Mucosa of descending colon (tissue), 3 donors: ENCODE results near the gene GFM1. TPM values are rescaled to one million over a fixed set of nuclear protein-coding genes. Genes with fewer than 3 reads are reported as not detected.
"Not testable (repeated sequence)": the region's sequence is repeated elsewhere in the genome, so short reads cannot be mapped to it uniquely, and the experiment has no call there.

Source experiments
- ATAC-seq: fragments of 200-7000 bp; cut with Tn5 transposase; one replicate; pipeline ENCODE4 v1.9.1; 2020; ENCODE audit warnings: mild to moderate bottlenecking, moderate library complexity
- DNase-seq, 3 donors: peaks; one replicate each; pipeline ENCODE4 v3.0.0-alpha.2; 2020
- H3K36me3 ChIP-seq: fragments of 200-600 bp; one replicate; pipeline ENCODE4 v1.8.0; 2021; ENCODE audit warnings: low read depth, mild to moderate bottlenecking
- H3K4me1 ChIP-seq: fragments of 200-600 bp; one replicate; pipeline ENCODE4 v1.8.0; 2021; ENCODE audit warnings: low read depth, mild to moderate bottlenecking
- H3K4me3 ChIP-seq: fragments of 200-600 bp; one replicate; pipeline ENCODE4 v1.8.0; 2021; ENCODE audit warnings: mild to moderate bottlenecking
- H3K9me3 ChIP-seq: fragments of 200-600 bp; one replicate; pipeline ENCODE4 v1.8.0; 2021; ENCODE audit warnings: mild to moderate bottlenecking
- CTCF ChIP-seq: fragments of 200-600 bp; IDR thresholded peaks from one replicate; pipeline ENCODE4 v1.8.0; 2022; ENCODE audit warnings: antibody characterized with exemption, mild to moderate bottlenecking
- intact Hi-C, 2 donors: fragments of 100-400 bp; cut with DNase I in 1 of 2; cut with micrococcal nuclease in 1 of 2; formaldehyde crosslinking; loops; one replicate each; pipeline versions ENCODE4 v1.11.0 to v1.11.1; 2022; cut with DNase I, micrococcal nuclease
- total RNA-seq, 3 donors: library from RNA; stranded (reverse); fragmentation: NEBNext Ultra II Directional in 2 of 3; extraction: Animal tissue kit (Norgen Biotek cat#: 25700) in 2 of 3; gene quantifications; one replicate each; pipeline versions ENCODE4 v1.2.1 to v1.2.4, GENCODE V29; 2021 to 2023
- donor health status: DM: no; HTN: no; CAD: no; lungs with moderate emphysema.
- donor health status: DM: no; HTN: no; CAD: no.
- donor health status: DM: no; HTN: yes; CAD: no.

The GFM1 gene
- total RNA-seq, 3 donors from 2014 or later: 42.8 to 52.0 (median 47.2) TPM

DNA sequence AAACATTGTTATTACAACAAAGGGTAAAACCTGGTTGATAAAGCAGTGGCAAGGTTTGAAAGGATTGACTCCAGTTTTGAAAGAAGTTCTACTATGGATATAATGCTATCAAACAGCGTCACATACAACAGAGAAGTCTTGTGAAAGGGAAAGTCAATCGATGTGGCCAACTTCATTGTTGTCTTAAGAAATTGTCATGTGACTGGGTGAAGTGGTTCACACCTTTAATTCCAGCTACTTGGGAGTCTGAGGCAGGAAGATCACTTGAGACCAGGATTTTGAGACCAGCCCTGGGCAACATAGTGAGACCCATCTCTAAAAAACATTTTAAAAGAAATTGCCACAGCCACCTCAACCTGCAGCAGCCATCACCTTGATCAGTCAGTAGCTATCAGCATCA, 34.4 kb downstream of the GFM1 start:
- H3K36me3 ChIP-seq: no peaks in the 10 kb centered on the region
- no peak for ATAC-seq
- TF ChIP-seq CTCF: no peak
- H3K4me3 ChIP-seq: no peak overlapping the region
- H3K9me3 ChIP-seq: no peaks in the 10 kb centered on the region
- DNase-seq: no peak
- intact Hi-C loops: no loop called here
- no peaks in the 10 kb centered on the region for H3K4me1 ChIP-seq

GRCh38 chr3:158679547-158680000, 35.2 kb downstream of the GFM1 start:
- no peak for TF ChIP-seq CTCF
- H3K9me3 ChIP-seq: no peaks in the 10 kb centered on the region
- no peaks in the 10 kb centered on the region for H3K4me1 ChIP-seq
- no peak overlapping the region for H3K4me3 ChIP-seq
- H3K36me3 ChIP-seq: no peaks in the 10 kb centered on the region
- DNase-seq (no peak), ATAC-seq (no peak)
- intact Hi-C loops: no loop called here

DNA sequence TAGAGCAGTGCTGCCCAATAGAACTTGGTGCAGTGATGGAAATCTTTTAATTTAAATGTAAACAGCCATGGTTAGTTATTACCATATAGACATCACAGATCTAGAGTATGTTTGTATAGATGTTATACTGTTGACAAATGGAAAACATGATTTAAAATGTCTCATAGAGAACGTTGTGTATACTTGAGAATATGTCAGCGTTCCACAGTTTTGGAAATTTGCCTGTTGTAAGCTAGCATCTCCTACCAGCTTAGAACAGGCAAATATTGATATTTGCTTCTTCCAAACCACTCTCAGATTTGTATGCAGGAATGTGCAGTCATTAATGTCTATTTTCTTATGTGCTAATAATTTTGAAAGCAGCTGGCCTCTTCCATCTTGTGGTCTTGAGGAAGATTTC, 36.5 kb downstream of the GFM1 start:
- intact Hi-C loops: no loop called here
- TF ChIP-seq CTCF: no peak
- H3K4me1 ChIP-seq: no peaks in the 10 kb centered on the region
- H3K9me3 ChIP-seq: no peaks in the 10 kb centered on the region
- no peak for ATAC-seq
- H3K36me3 ChIP-seq: no peaks in the 10 kb centered on the region
- H3K4me3 ChIP-seq: no peak overlapping the region
- no peak for DNase-seq

DNA sequence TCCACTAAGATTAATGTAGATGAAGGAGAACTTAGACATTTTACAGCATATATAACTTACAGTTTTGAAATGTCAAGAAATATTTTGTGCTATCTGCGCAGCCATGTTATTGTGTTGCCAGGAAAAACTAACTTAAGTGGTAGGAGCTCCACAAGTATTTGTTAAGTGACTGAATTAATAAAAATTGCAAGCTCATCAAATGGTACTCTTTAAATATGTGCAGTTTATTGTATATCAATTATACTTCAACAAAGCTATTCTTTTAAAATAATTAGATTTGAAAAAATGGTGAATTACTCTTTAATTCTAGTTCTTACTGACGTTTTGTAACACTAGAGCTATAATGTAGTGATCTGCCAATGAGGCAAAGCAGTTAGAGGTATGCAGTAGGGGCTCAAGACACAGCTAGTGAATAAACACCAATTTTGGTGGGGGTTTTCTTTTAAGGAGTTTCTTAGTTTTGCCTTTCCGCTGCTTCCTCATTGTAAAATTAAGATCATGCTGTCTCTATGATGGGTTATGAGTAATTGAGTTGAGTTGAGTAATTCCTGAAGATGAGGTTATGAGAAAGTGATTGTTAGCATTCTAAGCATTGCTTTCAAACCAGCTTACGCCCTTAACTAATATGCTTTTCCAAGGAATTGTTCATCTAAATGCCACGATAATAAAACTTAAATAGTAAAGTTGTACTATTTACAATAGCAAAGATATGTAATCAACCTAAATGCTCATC, 39.1 kb downstream of the GFM1 start:
- no peak for ATAC-seq
- intact Hi-C loops: no loop called here
- DNase-seq: no peak
- no peak for TF ChIP-seq CTCF
- Histone ChIP-seq H3K4me1 (no peaks in the 10 kb centered on the region), H3K36me3 (no peaks in the 10 kb centered on the region), H3K4me3 (no peak overlapping the region), H3K9me3 (no peaks in the 10 kb centered on the region)

- no peaks in the 10 kb centered on the region for H3K9me3 ChIP-seq
- no peak for ATAC-seq
- no peak for TF ChIP-seq CTCF
- DNase-seq: no peak
- no peaks in the 10 kb centered on the region for H3K36me3 ChIP-seq
- H3K4me1 ChIP-seq: no peaks in the 10 kb centered on the region
- intact Hi-C loops: no loop called here
- H3K4me3 ChIP-seq: no peak overlapping the region
Observed at GRCh38 chr3:158685159-158685558, 40.8 kb downstream of the GFM1 start.

GRCh38 chr3:158693866-158694456, 49.6 kb downstream of the GFM1 start:
- H3K36me3 ChIP-seq, DNase-seq, H3K9me3 ChIP-seq, H3K4me3 ChIP-seq, ATAC-seq, H3K4me1 ChIP-seq, intact Hi-C loops: not testable (repeated sequence)
